GM13976 (cell line): ENCODE measurements around the gene CA9.

Source experiments
- DNase-seq: peaks from one replicate; pipeline ENCODE4 v3.0.0; 2012; ENCODE audit warnings: low spot score
- CTCF ChIP-seq: IDR thresholded peaks from 2 replicates; pipeline ENCODE4 v1.5.1; 2012; ENCODE audit warnings: borderline replicate concordance, mild to moderate bottlenecking; ENCODE audit not compliant: insufficient read depth; ENCODE audit errors: extremely low read depth, missing control alignments, control extremely low read depth
- in situ Hi-C: fragments of 300-500 bp; cut with MboI; formaldehyde crosslinking; loops from one replicate; pipeline ENCODE4 v1.12.0; 2022; ENCODE audit warnings: low sequenced_read_pairs, mixed read lengths, inconsistent platforms; ENCODE audit not compliant: unreplicated experiment

CA9 gene

DNA sequence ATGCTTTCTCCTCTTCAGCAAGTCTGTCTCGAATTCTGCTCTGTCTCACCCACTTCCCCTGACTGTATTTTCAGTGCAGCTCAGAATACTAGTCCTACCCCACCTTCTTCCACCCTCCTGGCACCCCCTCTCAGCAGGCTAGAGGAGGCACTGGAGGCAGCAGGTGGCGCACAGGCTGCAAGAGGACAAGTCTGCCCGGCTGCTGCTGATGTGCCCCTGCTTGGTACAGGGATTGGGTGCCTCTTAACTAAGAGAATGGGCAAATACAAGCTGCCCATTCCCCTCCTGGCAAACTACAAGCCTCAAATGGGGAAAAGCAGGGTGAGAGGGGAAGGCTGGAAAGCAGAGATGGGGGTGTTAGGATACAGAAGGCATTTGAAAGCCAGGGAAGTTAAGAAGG lies 53.2 kb downstream of the CA9 start:
- DNase-seq: no peak
- peak; percentile 29 for TF ChIP-seq CTCF
- in situ Hi-C loops: no loop called here

DNA sequence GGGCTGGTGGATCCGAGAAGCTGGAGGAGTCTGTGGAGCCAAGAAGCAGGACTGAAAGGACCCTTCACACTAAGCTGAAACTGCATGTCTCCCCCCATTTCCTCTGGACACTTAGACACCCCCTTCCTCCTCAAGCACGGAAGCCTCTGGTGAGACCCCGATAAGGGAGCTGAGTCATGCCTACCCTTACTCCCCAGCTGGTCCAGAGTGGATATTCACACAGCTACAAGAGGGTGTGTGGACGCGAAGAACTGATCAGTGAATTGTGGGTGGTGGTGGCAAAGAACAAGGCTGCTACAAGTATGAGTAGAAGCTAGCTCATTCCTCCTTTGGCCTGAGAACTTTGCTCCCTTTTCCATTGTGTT lies 53.9 kb downstream of the CA9 start:
- in situ Hi-C loops: no loop called here
- no peak for DNase-seq

DNA sequence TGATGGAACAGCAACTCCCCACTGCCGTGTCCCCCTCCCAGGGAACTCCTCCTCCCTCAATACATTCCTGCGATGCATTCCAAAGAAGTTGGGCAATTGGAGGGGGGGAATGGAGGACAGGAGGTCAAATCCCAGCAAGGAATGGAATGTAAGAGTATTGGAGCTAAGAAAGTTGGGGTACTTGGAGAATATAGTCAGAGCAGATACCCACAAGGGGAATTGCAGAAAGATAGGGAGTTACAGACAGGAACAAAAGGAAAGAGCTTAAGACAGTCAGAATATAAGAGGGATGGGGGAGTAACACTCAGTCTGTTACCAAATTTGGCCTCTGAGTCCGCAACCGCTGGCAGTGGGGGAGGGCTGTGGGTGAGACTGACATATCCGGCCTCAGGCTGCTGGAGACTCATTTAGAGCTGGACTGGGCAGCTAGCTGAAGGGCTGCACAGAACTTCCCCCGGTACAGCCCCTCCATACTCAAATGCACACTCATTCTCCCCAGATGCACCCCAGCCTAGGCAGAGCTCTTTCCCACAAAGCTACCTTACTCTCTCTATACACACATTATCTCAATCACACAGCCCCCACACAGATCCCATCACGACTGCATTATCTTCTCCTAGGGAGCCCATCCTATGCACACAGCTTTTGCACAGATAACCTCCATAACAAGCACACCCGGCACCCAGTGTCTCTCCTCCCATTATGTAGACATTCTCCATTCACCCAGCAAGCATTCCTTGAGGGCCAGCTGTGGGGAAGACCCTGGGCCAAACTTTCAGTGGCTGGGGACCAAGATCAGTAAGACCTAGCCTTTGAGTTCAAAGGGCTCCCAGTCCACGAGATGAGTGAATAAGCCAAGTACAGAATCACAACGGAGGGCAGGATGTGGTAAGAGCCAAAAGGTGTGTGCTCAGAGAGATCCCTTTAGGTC lies 54.6 kb downstream of the CA9 start:
- in situ Hi-C loops: no loop called here
- DNase-seq: peak; percentile 78
- TF ChIP-seq CTCF: no peak

More for the DNA sequence above, 53.9 kb downstream of the CA9 start:
- TF ChIP-seq CTCF: no peak

DNA sequence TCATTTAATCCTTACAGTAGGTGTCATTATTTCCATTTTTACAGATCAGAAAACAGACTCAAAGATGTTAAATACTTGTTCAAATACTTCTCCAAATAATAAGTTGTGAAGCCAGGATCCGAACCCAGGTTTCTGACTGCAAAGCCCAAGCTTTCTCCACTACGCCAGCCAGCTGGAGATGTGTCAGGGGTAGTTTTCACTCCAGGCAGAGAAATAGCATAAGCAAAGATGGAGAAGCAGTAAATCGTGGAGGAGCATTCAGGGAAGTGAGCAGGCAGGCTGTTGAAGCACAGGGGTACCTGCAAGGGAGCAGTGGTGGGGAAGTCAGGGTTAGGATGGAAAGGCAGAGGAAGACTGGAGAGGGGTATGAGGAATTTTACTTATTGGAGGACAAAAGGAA lies 55.4 kb downstream of the CA9 start:
- DNase-seq: no peak
- in situ Hi-C loops: no loop called here
- no peak for TF ChIP-seq CTCF

- peak; percentile 27 for TF ChIP-seq CTCF
- no peak for DNase-seq
- in situ Hi-C loops: no loop called here
Measured at GRCh38 chr9:35729700-35730485, 56.2 kb downstream of the CA9 start.

GRCh38 chr9:35730486-35730854 lies 56.7 kb downstream of the CA9 start:
- no peak for DNase-seq
- in situ Hi-C loops: no loop called here
- TF ChIP-seq CTCF: no peak
